ENCODE data around the gene EXOC4.
"Not testable (repeated sequence)": the region's sequence is repeated elsewhere in the genome, so short reads cannot be mapped to it uniquely, and the experiment has no call there.

EXOC4 gene

DNA sequence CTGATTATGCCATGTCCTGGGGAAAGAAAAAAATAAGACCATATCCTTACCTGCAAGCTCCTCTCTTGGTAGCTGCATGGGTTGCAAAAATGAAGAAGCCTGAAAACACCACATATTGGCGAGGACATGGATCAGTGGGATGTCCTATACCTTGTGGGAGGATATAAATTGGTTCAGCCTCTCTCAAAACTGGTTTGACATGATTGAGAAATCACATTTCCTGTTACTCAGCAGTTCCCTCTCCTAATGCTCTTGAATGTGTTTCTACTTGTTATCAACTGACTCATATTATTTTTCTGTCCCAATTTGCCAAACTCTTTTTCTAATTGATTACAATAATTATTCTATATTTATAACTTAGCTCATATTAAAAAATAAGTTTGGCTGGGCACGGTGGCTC, 380.2 kb downstream of the EXOC4 start:
- no peak for DNase-seq (ENCODE audit: low read depth)

DNA sequence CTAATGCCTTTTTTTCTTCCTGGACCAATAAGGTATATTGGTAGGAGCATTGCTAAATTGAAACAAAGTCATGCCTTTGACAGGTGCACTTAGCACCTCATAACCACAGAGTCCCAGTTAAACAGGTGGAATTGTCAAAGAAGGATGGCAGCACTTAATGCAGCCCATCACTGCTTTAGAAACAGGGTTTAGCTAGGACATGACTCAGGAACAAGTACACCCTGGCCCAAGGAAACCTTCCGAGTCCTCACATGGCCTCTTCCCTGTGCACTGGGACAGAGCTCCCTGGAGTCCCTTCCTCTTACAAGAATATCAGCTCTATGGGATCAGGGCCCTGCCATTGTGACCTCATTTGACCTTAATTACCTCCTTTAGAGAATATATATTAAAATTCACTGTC, 382.7 kb downstream of the EXOC4 start:
- DNase-seq (ENCODE audit: low read depth): no peak

DNA sequence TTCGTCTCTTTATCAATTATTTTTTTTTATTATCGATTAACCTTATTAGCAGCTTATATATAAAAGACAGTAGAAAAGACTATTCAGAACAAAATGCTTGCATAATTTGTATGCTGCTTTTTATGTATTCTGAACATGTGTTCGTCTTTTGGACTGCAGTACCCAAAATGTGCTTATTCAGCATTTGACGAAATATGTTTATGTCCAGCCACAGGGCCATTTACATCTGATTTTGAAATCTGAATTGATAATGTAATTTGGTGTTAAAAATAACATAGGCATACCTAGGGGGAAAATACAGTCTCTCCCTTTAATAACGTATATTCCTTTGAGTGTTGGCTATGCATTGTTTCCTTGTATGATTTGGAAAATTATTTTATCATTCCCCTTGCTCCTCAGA, 386.0 kb downstream of the EXOC4 start:
- DNase-seq (ENCODE audit: low read depth): no peak

DNA sequence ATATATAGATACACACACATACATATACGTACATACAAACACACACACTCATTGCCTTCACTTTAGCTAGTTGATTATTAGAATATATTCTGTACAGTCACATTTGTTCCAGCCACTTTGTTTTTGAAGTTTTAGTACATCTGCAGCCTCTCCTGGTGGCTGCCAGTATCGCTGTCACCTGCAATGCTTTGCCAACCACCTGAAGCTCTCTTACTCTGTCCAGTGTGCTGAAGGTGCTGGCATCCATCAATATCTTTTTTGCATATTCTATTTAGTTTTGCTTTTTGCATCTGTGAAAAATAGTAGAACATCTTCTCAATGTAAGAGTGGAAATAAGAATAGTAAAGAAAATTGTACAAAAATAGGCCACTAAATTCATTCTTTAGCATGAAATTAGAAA, 388.6 kb downstream of the EXOC4 start:
- no peak for DNase-seq (ENCODE audit: low read depth)

DNA sequence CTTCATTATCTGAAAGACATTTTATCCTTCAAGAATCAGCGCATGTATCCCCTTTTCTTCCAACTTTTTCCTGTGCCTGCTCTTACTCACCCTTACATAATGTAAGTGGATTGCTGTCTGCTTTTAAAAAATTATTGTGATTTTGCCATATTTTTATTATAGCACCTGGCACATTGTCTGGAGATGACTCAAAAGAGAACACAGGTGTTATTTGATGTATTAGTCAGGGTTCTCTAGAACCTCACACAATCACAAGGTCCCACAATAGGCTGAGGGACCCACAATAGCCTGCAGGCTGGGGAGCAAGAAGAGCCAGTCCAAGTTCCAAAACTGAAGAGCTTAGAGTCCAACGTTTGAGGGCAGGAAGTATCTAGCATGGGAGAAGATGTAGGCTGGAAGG, 390.0 kb downstream of the EXOC4 start:
- no peak for DNase-seq (ENCODE audit: low read depth)

DNA sequence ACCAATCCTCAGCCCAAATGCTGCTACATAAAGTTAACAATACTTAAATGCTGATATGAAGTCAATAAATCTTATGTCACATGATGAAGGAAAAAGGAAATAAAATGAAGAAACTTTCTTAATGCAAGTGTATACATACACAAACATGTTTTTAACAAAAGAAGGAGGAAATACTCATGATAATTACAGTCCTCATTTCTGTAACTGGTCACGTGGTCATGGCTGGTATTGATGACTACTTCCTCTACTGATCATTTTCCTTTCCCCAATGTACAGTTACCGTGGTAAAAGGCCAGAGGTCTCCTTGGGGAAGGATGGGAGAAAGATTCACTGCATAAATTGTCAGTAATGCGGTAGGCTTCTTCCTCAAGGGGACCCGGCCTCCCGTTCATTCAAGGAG, 390.8 kb downstream of the EXOC4 start:
- not testable (repeated sequence) for DNase-seq (ENCODE audit: low read depth)

DNA sequence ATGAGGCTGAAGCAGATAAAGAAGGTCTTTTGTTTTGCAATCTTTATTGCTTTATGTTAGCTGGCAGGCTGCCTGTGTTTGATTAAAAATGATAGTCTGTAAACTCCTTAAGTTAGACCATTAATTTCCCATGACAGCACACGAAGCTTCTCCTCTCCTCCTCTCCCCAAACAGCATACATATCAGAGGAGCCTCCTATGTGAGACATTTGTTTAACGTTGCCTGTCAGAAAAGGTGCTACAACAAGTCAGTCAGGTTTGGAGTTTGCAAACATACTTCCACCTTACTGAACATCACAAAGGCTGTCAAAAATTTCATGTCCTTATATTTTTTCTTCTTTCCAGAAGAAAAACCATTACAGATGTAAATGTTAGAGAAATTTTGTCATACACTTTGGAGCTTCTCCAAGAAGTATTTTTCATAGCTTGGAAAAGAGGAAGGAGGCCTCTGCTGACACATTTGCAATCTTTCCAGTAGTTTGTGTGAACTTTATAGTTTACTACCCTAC, 393.1 kb downstream of the EXOC4 start:
- DNase-seq (ENCODE audit: low read depth): no peak

DNA sequence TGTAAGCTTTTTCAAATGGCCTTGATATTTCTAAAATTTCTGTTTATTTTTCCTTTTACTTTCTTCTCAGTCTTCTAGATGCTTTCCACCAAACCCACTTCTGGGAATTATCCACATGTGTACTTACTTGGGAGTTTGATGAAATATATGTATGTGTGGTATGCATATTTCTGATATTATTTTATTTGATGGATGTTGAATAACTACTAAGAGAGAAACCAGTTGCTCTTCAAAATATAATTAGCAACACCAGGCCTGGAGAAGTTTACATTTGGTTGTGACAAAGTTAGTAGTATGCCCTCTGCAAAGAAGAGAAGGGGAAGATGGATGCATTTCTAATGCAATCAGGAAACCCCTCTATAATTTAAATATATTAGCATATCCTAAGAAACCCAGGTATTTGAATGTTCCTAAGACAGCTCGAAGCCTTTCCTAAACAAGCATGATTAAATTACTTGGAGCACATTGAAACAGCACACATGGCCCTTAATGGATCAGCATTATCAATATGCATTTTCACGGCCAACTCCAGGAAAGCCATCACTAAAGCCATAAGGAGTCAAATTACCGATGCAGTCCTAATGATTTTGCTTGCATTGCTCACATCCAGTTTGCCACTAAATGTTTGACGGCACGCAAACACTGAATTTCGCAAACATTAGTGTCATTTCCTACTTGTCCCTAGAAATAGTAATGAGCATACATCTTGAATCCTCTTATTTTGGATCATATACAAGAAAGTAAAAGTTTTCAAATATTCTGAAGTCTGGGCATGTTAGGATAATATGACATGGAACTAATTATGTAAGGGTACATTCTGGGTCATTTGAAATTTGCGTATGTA, 393.8 kb downstream of the EXOC4 start:
- DNase-seq (ENCODE audit: low read depth): no peak

DNA sequence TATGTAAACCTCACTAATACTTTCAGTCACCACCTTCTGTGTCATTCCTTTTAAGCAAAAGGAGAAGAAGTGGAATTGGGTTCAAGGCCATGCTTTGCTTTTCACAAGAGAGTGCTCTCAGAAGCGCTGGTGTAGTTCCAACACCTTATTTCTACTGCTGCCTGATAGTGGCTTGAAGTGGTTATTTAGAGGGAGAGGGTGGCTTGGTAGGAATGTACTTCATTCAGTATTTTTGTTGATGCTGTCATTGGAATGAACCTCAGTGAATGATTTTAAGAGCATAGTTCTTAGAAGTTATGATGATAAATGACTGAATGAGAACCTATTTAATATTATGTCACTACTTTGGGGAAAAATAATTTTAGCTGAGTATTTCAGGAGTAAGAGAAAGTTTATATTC, 396.7 kb downstream of the EXOC4 start:
- DNase-seq (ENCODE audit: low read depth): no peak

DNA sequence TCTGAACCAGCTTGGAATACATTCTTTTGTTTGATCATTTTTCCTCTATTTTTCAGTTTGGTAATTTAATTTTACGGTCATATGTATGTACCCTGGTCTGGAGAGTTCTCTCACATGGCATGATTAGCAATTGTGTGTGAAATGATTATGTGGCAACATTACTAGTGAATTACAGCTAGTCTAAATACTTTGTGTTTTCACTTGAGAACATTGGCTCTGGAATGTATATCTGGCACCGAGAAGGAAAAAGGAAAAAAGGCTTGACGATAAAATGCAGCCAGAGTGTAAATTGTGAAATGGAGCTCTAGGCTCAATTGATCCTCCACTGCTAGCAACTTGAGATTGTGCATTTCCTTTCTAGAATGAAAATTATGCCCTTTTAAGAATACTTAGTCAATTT, 397.2 kb downstream of the EXOC4 start:
- DNase-seq (ENCODE audit: low read depth): no peak

DNA sequence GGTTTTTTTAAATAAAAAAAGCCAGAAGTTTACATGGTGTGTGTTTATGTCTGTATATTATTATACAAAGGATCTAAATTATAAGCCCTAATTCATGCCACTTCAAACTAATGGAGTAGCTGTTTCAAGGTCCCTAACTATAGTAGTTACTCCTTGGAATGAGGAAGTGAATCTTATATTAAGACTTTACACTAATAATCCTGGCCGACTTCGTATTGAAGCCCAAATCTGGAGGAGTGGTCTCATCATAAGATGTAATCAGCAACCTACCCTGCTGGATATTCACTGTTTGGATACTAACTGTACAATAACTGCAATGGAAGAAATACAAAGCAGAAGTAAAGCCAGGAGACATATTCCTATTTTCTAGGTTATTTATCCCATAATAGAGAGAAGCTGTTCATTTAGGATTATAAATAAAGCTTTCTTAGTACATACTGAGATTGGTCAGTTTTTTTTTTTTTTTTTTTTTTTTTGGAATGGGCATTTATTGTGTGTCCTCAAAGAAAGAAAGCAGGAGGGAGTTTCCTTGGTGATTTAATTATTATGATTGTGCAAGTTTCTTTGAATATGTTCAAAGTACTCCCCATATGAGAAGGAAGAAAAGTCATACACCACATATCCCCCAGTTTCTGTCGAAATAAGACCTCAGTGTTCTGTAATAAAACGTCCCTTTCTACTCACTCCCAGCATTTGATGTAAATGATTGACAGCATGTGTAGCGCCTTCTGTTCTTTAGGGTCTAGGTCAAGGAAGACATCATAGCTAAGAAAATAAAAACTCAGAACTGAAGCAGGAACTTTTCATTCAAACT, 397.8 kb downstream of the EXOC4 start:
- no peak for DNase-seq (ENCODE audit: low read depth)

DNA sequence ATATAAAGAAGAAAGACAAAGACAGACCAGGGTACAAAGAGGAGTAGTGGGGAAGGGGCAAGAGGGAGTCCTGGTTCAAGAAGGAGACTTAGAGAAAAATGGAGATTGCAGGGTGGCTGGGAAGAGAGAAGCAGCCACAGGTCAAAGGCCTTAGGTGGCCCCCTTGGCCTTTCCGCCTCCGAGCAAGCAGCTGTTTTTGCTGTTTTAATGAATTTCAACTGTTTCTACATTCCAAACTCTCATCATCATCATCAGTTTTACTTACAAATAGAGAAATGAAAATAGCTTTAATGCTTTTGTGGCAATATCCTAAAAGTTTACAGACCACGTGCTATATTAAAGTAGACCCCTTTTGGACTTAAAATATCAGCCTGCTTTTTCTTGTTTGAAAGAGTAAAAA, 399.7 kb downstream of the EXOC4 start:
- no peak for DNase-seq (ENCODE audit: low read depth)

DNA sequence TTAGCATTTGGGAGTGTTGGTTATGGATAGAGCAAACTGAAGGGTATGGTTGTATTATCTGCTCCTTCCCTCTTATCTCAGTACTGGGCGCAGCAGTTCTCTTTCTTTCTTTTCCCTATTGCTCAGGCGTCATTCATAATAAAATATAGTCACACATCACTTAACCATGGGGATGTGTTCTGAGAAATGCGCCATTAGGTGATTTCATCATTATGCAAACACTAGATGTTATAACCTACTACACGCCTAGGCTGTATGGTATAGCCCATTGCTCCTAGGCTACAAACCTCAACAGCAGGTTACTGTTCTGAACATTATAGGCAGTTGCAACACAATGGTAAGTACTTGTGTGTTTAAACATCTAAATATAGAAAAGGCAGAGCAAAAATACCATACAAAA, 401.7 kb downstream of the EXOC4 start:
- no peak for DNase-seq (ENCODE audit: low read depth)

DNA sequence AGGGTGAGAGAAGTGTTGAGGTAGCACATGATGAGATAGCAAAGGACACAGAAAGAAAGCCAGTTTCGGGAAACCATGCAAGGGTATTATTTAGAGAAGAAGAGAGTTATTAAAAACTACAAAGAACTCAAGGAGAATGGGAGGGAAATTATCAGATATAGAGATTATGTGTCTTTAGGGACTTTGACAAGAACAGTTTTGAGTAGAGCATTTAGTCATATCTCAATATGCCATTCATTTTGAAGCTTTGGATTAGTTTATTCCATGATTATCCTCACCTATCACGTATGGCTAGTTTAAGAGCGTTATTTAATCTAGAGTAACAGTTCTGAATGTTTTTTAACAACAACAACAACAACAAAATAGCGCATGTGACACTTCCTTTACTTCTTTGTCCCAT, 409.4 kb downstream of the EXOC4 start:
- DNase-seq (ENCODE audit: low read depth): no peak

DNA sequence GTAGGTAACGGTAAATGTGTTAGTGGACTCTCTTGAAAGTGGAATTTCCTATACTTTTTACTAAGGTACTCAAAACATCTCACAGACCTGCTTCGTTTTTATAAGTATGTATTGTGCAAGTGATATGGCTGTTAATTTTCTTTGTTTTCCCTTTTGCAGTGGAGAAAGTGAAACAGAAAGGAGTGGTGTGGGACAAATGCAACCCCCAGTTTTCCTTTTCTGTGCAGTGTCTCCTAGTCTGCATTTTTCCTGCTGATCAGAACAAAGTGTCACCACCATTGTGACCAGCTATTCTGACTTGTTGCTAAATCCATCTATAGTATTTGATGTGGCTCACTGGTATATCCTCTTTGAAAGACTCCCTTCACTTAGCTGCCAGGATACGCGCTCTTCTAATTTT, 410.0 kb downstream of the EXOC4 start:
- no peak for DNase-seq (ENCODE audit: low read depth)

DNA sequence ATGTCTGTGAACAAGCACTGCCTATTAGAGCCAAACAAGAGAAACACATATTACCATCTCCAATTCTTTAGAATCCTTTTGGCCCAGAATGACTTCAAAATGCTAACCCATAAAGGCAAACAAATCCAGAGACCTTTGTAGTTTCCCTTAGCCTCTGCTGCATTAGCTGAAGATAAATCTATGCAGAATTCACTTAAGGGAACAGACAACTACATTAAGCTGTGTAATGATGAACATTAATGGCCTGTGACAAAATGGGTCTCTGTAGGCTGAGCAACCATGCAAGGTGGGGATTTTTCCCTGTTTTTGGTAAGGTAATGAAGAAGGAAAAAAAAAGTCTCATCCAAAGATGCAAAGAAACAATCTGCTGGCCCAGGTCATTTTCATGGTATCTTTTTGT, 411.6 kb downstream of the EXOC4 start:
- DNase-seq (ENCODE audit: low read depth): no peak

DNA sequence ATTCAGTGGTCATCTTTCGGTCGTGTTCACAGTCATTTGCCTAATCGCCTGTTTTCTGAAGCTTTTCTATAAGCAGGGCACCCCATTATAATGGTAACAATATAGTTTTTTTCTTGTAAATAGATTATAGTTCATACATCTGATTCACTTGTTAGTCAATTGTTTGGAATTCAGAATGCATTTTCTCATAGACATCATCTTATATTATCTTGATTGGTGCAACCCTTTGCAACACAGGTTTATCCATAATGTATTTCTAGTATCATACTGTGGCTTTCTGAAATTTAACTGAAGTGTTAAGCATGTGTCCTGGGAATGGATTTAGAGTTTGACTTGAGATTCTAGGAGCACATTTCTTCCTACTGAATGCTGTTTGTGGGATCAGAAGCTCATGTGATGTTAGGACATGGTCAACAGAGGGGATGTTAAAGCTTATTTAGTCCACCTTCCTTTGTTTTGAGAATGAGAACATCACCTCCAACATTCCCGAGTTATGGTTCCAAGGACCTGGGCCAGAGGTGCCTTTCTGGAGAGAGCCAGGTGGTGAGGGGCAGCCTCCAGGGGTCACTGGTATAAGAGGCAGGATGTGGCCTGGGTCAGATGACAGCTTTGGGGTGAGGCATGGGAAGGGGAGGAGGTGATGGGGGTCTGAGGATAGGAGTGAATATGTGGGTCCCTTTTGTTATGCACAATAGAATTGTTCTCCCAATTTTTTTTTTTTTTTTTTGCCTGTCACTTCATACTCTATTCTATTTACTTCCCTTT, 415.6 kb downstream of the EXOC4 start:
- no peak for DNase-seq (ENCODE audit: low read depth)

DNA sequence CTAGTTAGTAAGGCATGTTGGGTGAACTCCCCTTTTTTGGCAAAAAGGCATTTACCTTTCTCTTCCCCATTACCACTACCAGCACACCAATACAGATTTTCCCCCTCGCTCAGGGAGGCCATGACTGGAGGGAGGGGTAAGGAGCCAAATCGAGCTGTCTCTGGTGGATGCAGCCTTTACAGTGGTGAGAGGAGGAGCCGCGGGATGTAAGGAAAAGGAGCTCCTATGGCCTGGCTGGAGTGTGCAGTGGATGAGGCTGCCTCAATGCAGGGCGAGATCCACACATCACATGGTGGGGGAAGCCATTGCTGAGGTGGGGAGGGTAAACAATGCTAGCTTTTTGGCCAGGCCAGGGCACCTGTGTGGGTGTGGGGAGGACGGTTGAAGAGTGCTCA, 416.2 kb downstream of the EXOC4 start:
- no peak for DNase-seq (ENCODE audit: low read depth)

DNA sequence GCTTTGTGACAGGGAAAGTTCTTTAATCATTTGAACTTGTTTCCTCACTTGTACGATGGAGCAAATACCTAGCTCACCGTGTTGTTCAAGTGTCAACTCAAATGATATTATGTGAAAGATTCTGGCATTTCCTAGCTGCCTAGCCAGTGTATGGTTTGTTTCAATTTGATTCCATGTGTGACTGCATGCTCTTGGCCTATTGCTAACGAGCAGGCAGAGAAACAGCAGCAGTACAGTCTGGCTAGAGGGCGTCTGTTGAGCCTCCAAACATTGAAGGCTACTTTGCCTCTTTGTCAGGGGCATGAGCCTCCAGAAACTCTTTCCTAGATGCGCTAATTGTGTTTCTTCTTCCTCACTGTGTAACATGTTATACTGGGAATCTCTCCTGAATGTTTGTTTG, 417.4 kb downstream of the EXOC4 start:
- no peak for DNase-seq (ENCODE audit: low read depth)

DNA sequence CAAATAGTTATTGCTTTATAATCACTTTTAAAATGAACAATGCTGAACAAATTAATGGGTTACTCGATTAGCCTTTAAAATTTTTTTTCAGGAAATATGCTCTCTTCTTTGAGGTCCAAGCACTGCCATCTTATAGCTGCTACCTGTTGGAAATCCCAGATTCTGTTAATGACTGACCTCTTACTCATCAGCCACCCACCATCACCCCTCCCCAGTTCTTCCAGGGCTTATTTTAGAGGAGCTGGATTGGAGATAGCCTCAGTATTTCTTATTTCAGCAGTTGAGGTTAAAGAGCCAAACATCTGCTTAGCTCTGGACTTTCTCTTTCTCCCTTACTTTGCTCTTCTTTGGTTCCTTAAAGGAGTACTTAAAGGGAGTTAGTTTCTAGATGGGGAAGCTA, 420.0 kb downstream of the EXOC4 start:
- DNase-seq (ENCODE audit: low read depth): no peak

DNA sequence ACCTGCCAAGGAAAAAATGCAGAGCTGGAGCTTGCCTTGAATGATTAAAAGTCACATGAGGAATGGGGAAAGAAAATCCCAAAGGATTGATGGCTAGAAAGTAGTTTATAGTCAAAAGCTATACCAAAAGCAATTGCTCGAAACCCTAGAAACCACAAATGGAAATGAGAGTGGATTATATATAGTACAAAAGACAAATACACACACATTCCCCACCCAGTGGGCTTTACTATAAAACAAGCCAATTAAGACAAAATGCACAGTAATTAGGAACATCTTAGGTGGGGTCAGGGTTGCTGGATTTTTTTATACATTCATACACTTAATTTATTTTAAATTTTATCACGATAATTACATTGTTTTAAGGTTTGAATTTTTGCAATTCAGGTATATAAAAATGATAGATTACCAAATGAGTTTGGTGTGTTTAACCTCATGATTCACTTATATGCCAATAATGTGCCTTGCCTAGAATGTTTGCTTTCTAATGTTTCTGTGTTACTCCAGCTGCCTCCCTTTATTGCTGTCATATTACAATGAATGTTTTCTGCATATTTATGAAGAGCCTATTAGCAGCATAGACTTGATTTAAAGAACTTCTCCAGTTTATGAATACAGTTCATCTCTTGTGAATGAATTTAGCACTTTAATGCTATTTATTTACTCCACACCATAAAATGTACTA, 421.3 kb downstream of the EXOC4 start:
- no peak for DNase-seq (ENCODE audit: low read depth)
